NCI-H2107 (cell line): ENCODE measurements around the gene SLC43A2.
"Not testable (repeated sequence)": the region's sequence is repeated elsewhere in the genome, so short reads cannot be mapped to it uniquely, and the experiment has no call there.

ENCODE experiments used
- DNase-seq: peaks from one replicate; lab custom pipeline; 2025; lab: John Stamatoyannopoulos, UW

SLC43A2 gene

DNA sequence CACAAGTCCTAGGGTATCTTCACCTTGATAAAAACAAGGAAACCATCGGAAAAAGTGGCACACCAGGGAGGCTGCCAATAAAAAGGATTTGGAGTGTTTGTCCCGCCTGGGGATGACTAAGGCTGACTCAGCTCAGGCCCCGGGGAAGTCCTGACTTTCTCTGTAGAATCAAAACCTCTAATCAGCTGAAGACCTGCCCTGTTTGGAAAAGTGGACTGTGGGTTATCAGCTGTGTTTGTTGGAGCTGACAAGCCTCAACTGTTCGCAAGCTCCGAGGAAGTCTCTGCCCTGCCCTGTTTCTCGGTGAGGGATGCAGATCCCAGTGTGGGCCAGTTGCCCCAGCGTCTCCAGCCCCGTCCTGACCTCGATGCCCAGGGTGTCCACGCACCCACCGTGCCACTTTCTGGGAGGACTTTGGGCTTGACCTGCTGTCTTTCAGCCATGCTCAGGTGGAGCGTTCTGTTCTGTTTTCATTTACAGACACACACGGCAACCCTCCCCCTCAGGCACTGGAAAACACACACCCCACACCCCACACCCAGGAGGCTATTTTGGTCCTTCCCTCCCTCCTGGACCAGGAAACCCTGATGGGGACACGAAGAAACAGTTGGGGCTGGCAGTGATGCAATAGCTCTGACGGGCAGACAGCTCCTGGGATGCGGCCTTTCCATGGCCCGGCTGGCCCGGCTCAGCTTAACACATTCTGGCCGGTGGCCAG is 38.4 kb downstream of the SLC43A2 start:
- no peak for DNase-seq

DNA sequence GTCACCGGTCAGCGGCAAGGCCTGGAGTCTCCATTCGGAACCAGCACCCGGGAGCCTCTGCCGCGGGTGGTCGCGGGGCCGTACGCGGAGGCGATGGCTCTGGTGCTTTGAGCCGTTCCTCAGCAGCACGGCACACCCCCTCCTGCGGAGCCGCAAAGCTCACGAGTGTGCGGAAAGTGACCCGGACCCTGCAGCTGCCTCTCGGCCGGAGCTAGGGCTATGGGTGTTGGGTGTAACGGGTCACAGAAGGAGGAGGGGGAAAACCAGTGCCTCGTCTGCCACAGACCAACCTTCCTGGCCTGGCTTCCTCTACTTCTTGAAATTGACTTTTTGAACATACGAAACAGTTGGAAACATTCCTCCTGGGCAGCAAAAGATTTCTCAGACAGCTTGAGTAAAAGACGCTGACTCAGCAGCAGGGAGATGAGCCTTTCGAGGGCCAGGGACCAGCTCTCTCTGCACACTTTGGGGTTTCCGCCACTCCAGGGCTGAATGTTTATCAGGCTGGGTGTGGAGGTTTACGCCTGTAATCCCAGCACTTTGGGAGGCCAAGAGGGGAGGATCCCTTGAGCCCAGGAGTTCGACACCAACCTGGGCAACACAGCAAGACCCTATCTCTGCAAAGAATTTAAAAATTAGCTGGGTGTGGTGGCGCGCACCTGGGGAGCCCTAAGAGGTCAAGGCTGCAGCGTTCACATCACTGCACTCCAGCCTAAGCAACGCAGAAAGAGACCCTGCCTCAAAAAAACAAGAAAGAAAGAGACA is 39.6 kb downstream of the SLC43A2 start:
- no peak for DNase-seq

DNA sequence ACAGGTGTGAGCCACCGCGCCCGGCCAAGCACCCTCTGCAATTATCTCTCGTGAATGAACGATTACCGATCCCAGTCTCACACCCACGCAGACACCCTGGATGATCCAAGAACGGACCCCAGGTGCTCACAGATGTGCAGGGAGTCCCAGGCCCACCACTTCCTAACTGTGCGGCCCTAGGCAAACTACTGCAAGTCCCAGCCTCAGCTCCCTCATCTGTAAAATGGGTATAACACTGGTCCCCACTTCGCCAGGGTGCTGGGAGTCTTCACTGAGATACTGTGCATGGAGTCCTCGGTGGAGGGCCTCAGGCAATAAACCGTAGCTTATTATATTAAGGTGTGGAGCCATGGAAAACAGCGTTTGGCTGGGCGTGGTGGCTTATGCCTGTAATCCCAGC is 44.5 kb downstream of the SLC43A2 start:
- DNase-seq: no peak

GRCh38 chr17:1583556-1583955 is 45.1 kb downstream of the SLC43A2 start:
- DNase-seq: no peak

GRCh38 chr17:1582374-1582773 is 46.3 kb downstream of the SLC43A2 start:
- DNase-seq: no peak

- DNase-seq: no peak
Observed at GRCh38 chr17:1580979-1581676, 47.5 kb downstream of the SLC43A2 start.

- no peak for DNase-seq
Observed at GRCh38 chr17:1578029-1578428, 50.6 kb downstream of the SLC43A2 start.

GRCh38 chr17:1577583-1578013 is 51.0 kb downstream of the SLC43A2 start:
- no peak for DNase-seq

GRCh38 chr17:1577182-1577581 is 51.5 kb downstream of the SLC43A2 start:
- no peak for DNase-seq

DNA sequence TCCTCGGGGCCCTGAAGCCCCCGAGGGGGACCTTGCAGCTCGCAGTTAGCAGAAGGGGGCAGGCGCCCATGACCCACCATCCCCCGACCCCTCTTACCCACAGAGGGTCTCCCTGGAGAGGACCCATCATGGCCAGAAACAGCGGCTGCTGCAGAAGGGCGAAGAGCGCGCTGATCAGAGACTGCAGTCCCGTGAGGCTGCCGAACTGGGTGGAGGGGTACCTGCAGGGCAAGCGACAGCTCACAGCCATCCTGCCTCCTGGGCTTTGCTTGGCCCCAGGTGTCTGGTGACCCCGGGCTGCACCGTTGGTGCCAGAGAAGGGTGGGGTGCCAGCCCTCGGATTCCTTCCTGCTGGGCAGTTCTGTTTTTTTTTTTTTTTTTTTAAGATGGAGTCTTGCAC is 52.1 kb downstream of the SLC43A2 start:
- no peak for DNase-seq

DNA sequence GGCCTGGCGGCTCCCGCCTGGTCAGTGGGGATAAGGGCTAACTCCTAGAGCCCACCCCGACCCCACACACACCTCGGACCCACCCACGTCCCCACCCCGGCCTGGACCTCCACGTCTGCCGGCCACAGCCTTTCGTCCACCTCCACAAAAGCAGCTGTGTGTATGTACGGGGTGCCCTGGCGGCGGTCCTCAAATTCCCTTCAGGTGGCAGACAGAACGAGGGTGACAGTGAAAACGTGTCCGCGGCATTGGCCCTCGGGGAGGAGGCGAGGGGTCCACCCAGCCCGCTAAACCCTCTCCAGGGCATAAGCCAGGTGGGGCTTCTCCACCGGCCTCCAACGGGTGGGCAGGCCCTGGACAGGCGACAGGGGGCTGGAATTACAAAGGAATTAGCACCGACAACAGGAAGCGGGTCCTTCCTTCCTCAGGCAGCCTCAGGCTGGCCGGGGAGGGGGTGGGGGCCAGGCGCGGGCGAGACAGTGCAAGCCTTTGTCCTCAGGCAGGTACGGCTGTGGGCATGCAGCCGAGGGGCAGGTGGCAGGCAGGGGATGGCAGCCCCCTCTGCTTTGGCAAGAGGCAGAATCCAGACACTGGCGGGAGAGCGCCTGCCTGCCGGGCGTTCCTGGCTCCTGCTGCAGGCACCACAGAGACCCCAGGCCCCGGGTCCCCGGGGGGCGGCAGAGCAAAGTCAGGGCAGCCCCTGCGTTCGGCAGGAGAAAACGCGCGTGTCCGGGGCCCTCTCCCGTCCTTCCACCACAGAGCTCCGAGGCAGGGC is 53.8 kb downstream of the SLC43A2 start:
- DNase-seq: no peak

GRCh38 chr17:1573932-1574696 is 54.5 kb downstream of the SLC43A2 start:
- peak; percentile 69 for DNase-seq

DNA sequence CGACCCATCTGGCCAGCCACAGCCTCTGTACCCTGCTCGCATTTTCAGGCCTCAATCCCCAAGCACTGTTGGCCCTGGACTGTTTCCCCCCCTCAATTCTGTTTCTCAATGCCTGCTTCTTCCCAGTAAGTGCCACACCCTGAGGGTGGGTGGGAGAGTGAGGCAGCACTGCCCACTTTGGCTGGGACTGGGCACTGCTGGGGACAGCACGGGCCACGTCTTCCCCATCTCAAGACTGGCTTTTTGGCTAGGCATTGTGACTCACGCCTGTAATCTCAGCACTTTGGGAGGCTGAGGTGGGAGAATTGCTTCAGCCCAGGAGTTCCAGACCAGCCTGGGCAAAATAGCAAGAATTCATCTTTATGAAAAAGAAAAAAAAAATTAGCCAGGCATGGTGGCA is 56.0 kb downstream of the SLC43A2 start:
- DNase-seq: not testable (repeated sequence)

GRCh38 chr17:1571341-1571704 is 57.3 kb downstream of the SLC43A2 start:
- DNase-seq: no peak

GRCh38 chr17:1568950-1569810 is 59.5 kb downstream of the SLC43A2 start:
- DNase-seq: no peak

DNA sequence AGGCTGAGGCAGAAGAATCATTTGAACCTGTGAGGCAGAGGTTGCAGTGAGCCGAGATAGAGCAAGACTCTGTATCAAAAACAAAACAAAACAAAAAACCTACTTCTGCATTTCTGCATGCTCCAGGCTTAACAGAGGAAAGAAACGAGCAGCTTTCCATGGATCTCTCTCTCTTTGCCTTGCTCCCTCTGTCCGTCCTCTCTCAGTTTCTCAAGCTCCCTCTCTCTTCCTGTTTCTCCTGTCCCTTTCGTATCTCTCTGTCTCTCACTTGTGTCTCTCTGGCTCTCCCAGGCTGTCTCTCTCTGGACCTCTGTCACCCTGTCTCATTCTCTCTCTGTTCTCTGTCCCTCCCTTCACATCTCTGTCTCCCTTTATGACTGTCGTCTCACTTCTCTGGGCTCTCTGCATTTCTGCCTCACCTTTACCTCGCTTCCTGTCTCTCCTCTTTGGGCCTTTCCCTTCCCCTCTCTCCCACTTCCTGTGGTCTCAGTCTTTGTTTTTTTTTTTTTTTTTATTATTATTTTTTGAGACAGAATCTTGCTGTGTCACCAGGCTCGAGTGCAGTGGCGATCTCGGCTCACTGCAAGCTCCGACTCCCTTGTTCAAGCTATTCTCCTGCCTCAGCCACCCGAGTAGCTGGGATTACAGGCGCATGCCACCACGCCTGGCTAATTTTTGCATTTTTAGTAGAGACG is 62.0 kb downstream of the SLC43A2 start:
- no peak for DNase-seq

- DNase-seq: no peak
Observed at GRCh38 chr17:1565877-1566276, 62.8 kb downstream of the SLC43A2 start.

DNA sequence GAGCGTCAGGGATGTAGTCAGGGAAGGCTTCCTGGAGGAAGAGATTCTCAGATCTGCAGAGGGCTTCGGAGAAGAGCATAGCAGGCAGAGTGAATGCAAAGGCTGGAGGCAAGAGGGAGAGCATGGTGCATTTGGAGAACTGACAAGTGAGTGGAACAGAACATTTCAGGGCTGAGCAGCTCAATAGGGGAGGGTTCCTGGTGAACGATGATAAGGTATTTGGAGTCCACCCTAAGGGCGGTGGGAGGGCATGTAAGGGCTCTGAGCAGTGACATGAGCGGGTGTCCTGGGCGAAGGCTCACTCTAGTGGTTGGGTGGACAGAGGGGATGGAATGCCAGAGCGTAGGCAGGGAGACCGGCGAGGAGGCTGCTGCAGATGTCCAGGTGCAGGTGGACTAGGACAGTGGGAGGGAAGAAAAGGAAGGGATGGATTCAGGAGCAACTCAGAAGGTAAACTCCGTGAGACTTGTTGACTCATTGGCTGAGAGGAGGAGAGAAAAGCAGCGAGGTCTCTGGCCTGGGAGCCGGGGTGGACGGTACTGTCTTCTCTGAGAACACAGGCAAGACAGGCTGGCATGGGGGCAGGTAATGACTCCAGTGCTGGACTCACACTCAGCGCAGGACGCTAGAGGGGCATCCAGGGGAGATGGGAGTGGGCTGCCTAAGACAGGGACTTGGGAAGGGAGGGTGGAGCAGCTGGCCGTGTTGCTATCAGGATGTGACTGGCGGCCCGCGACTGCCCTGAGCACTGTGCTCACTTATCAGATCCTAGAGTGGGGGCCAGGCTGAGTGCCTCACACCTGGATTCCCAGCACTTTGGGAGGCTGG is 64.6 kb downstream of the SLC43A2 start:
- no peak for DNase-seq

DNA sequence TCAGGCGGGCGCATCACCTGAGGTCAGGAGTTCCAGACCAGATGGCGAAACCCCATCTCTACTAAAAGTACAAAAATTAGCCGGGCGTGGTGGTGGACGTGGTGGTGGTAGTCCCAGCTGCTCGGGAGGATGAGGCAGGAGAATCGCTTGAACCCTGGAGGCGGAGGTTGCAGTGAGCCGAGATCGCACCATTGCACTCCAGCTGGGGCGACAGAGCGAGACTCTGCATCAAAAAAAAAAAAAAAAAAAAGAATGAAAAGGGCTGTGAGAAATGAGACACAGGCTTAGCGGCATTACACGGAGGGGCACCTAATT is 65.2 kb downstream of the SLC43A2 start:
- DNase-seq: not testable (repeated sequence)
